ENCODE data around the gene ALAS2.
A peak's percentile ranks its signal among the peaks of the same experiment; 100 is the strongest.
"Not testable (repeated sequence)": the region's sequence is repeated elsewhere in the genome, so short reads cannot be mapped to it uniquely, and the experiment has no call there.

The ALAS2 gene

DNA sequence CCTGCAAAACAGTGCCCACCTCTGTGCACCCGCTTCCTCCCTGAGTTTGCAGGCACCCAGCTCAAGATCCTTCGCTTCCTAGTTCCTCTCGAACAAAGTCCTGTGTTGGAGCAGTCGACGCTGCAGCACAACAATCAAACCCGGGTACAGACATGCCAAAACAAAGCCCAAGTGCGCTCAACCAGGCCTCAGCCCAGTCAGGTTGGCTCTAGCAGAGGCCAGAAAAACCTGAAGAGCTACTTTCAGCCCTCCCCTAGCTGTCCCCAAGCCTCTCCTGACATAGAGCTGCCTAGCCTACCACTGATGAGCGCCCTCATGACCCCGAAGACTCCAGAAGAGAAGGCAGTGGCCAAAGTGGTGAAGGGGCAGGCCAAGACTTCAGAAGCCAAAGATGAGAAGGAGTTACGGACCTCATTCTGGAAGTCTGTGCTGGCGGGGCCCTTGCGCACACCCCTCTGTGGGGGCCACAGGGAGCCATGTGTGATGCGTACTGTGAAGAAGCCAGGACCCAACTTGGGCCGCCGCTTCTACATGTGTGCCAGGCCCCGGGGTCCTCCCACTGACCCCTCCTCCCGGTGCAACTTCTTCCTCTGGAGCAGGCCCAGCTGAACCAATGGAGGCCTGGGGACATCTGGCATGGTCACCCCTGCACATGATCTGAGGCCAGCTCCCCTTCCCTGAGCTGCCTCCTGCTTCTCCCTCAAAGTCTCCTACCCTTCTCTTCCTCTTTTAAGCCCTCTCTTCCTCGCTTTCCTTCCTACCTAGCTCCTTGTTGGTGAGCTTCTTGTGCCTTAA is 23.8 kb downstream of the ALAS2 start:
- no peak for DNase-seq (ENCODE audit: low read depth)

DNA sequence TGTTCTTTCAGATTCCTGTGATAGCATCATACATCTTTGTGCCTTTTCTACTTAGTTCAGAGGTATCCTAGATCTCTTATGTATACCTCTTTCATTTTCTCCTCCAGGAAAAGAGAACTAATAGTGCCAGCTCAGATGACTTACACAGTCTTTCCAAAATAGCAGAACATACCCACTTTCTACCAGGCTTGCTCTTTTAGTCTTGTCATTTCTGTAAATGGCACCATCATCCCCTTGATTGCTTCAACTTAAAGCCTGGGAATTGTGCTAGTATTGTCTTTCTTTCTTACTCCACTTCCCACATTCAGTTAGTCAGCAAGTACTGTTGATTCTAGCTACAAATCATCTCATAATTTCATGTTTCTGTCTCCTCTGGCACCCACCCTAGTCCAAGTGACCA is 25.5 kb downstream of the ALAS2 start:
- DNase-seq (ENCODE audit: low read depth): no peak

DNA sequence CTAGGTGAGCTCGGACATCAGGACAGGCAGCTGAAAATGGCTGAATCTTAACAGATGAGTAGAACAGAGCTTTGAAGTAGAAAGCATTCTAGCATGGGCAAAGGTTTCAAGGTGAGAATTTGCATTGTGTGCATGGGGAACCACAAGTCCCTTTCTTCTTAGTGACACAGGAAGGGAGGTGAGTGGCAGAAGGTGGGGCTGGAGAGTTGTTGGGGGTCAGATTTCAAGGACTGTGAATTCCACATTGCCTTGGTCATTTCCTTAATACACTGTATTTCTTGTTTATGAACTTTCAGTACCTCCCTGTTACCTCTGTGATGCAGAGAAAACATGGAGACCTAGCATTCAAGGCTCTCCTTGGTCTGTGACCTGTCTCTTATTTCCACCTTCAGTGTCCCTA is 26.5 kb downstream of the ALAS2 start:
- DNase-seq (ENCODE audit: low read depth): peak; percentile 1

DNA sequence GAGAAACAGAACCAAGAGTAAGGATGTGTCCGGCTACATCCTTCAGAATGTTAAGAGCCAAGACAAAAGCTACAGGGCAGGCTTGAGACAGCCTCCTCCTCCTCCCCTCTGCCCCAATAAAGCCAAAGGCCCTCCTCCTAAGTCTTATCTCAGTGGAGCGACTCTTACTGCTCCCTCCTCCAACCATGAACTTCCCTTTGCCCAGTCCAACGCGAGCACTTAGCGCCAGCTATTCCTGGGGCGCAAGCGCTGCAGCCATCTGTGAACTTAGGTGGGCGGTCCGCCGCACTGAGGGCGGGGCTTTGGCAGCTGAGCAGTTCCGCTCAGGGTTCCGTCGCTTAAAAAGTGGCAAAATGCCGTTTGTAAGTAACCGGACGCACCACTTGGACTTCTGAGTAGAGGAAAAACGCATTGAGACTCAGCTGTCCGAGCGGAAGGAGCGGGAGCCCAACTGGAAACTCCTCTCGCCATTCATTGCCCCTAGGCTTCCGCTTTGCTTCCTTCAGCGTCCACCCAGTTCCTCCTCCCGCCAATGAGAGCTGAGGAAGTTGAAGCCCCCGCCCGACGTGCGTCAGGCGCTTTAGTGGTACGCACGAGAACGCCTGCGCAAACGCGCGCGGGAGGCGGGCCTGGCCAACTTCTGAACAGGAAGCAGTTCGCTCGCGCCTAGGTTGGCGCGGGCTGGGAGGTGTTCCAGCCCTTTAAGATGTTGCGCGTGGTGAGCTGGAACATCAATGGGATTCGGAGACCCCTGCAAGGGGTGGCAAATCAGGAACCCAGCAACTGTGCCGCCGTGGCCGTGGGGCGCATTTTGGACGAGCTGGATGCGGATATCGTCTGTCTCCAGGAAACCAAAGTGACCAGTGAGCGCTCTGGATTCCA is 30.8 kb downstream of the ALAS2 start, which contains the start of gene APEX2:
TSS of gene APEX2 (plus strand) at position 647 of the 882 bp plus-strand sequence. CDS start at position 707, 60 bp downstream.
- DNase-seq (ENCODE audit: low read depth): peak; percentile 90

DNA sequence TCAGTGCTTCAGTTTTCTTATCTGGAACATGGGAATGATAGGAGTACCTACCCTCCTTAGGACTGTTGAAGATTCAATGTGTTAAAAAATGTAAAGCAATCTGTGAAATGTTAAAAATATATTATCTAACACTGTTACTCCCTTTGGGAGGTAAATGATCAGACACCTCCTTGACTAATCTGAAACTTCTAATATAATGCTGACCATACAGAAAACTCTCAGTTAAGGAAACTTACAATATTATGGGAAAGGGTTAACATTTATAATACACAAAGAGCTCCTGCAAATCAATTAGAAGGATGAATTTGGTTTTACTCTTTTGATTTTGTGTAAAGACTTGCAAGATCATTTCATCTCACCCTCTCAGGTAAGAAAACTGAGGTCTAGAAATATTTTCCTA is 35.2 kb downstream of the ALAS2 start:
- no peak for DNase-seq (ENCODE audit: low read depth)

GRCh38 chrX:54994668-54995351 is 36.0 kb downstream of the ALAS2 start:
- DNase-seq (ENCODE audit: low read depth): no peak

DNA sequence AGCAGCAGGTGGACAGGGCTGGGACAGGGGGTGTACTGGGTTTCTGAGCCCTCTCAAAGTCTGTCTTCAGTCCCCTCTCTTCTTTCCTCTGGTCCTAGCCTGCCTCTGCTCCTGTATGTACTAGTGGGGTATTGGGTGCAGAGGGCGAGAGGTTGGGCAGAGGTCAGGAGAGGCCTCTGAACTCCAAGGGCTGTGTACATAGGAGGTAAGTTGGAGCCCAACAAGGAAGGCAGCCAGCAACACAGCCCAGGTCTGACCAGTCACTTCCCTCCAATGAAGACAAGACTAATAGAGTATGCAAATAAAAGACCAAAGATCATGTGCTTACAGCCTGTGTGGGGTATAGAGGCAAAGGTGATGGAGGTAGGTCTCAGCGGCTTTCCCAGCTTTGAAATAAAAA is 36.7 kb downstream of the ALAS2 start, which contains the start of gene PFKFB1:
TSS of gene PFKFB1 (minus strand) at position 90 of the 400 bp plus-strand sequence. CDS start 181 bp downstream, outside the sequence.
- DNase-seq (ENCODE audit: low read depth): no peak

DNA sequence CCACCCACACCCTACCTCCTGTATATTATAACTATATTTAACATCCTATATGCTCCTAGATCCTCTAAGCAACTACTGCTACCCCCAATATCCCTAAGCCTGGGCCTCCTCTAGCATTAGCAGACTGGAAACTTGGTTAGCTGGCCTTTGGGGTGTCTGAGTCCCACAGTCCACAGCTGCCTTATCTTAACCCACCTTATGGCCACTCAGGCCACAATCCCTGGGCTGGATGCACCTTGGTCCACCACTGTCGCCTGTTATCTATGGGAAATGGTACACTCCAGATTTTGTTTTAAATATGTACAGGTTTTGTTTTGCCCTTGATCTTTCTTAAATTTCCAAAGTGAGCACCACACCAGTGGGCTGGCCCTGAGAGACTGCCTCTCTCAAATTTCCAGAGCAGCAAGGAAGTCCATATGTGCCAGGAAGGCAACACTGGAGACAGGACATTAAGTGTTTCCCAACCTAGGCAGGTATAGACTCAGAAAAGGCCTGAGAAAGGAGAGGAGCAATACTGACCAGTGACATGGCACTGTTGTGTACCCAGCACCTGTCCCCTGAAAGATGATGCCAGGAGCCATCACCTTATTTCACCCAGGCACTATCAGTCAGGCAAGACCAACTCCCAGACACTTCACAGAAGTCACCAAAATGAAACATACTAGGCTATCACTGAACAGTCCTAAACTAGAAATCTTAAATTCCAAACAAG is 37.7 kb downstream of the ALAS2 start:
- DNase-seq (ENCODE audit: low read depth): no peak

- no peak for DNase-seq (ENCODE audit: low read depth)
These were observed 39.1 kb downstream of the ALAS2 start for GRCh38 chrX:54991706-54992105.

DNA sequence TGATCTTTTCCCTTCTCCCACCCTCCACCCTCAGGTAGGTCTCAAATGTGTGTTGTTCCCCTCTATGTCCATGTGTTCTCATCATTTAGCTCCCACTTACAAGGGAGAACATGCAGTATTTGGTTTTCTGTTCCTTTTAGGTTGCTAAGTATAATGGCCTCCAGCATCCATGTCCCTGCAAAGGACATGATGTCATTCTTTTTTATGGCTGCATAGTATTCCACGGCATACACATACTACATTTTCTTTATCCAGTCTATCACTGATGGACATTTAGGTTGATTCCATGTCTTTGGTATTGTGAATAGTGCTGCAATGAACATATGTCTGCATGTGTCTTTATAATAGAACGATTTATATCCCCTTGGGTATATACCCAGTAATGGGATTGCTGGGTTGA is 47.5 kb downstream of the ALAS2 start:
- not testable (repeated sequence) for DNase-seq (ENCODE audit: low read depth)

GRCh38 chrX:54980334-54980733 is 50.4 kb downstream of the ALAS2 start:
- no peak for DNase-seq (ENCODE audit: low read depth)

GRCh38 chrX:54979432-54979831 is 51.3 kb downstream of the ALAS2 start:
- DNase-seq (ENCODE audit: low read depth): no peak

DNA sequence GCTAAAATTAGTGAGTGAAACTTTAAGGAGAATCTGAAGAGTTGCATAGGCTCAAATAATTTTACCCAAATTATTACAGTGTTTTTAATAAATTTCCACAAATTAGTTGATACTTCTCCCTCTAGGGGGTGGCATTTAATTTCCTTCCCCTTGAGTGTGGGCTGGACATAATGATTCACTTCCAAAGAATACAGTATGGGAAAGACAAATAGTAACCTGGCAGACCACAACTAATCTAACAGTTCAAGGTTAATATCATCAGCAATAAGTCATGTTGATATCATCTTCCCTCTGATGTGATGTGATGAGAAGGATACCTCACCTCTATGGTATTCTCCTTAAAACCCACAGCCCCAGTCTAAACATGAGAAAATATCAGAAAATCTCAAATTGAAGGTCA is 52.3 kb downstream of the ALAS2 start:
- DNase-seq (ENCODE audit: low read depth): peak; percentile 48

DNA sequence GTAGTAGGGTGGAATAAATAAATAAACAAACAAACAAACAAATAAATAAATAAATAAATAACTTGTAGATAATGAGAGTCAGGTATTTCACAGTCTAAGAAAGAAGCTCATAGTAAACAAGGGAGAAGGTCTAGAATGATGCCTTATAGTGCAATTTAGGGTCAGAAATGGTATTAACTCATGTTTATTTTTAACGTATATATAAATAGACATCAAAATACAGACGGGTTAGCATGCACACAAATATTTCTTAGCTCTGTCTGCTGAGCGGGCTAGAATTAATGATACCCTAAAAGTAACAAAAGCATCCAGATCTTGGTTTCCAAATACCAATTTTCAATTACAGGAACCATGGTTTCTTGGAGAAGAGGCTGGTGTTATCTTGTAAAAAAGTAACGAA is 53.4 kb downstream of the ALAS2 start:
- DNase-seq (ENCODE audit: low read depth): no peak

DNA sequence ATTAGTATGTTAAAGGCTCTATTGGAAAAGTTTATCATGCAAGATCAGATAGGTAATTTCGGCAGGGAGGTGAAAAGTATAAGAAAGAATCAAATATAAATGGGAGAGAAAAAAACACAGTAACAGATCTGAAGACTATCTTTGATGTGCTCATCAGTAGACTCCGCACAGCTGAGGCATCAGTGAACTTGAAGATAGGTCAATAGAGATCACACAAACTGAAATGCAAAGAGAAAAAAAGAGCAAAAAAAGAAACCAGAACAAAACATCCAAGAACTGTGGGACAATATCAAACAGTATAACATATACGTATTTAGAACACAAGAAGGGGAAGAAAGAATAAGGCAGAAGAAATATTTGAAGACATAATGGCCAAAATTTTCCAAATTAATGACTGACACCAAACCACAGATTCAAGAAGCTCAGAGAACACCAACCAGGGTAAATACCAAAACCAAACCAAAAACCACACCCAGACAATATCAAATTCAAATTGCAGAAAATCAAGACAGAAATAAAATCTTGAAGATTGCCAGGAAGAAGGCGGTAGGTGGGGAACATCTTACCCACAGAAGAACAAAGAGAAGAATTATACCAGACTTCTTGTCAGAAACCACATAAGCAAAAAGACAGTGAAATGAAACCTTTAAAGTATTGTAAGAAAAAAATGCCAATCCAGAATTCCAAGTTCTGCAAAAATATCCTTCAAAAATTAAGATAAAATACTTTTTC is 65.8 kb downstream of the ALAS2 start:
- no peak for DNase-seq (ENCODE audit: low read depth)

- DNase-seq (ENCODE audit: low read depth): no peak
These were observed 69.0 kb downstream of the ALAS2 start for GRCh38 chrX:54961750-54962149.

All from ELR (cell line).